HCT116 (cell line): Measurements from ENCODE around the gene VAV1. TPM values are rescaled to one million over a fixed set of nuclear protein-coding genes. Genes with fewer than 3 reads are reported as not detected.

ENCODE experiments used
- ATAC-seq: fragments of 200-7000 bp; cut with Tn5 transposase; 2 replicates; pipeline ENCODE4 v1.9.1; 2020; ENCODE audit warnings: mild to moderate bottlenecking, moderate library complexity
- BruUV-seq: library from RNA; stranded (reverse); fragments of 400-500 nt; replicated peaks from 2 replicates; lab custom pipeline; 2021; lab: Mats Ljungman, UMichigan
- CTCF ChIA-PET: fragments of 300-600 bp; sonication (Branson Sonifier 250); formaldehyde crosslinking; loops from one replicate; lab custom pipeline; 2021; ENCODE audit warnings: antibody characterized with exemption; lab: Charles Lee
- POLR2A ChIA-PET: fragments of 300-600, 350-600 bp; sonication (Branson Sonifier 250); formaldehyde crosslinking; loops from one replicate; lab custom pipeline; 2021; ENCODE audit warnings: antibody characterized with exemption; lab: Charles Lee
- RAD21 ChIA-PET, 2 experiments: fragments of 300-600 bp; sonication (Branson Sonifier 250); formaldehyde crosslinking; loops; one replicate each; lab custom pipeline; 2023; ENCODE audit warnings: low total read pairs in 2 of 2; ENCODE audit not compliant: uncharacterized antibody in 2 of 2, unreplicated experiment in 2 of 2, low non-redundant PET in 1 of 2; lab: Charles Lee
- DNase-seq: peaks from one replicate; pipeline ENCODE4 v3.0.0-alpha.2; 2010; ENCODE audit warnings: low read depth, low spot score
- H2AFZ ChIP-seq: fragments of 200-600 bp; shearing (Covaris generic), sonication (generic); 2 replicates; pipeline ENCODE4 v1.6.1; 2017; ENCODE audit warnings: low read depth, mixed run types, mixed read lengths, antibody characterized with exemption, low read length; ENCODE audit not compliant: poor library complexity, severe bottlenecking
- H3K27ac ChIP-seq: 2 replicates; pipeline ENCODE4 v1.5.1; 2012; ENCODE audit warnings: low read depth, low read length
- H3K27me3 ChIP-seq: fragments of 200-600 bp; sonication (generic); 2 replicates; pipeline ENCODE4 v1.6.1; 2016; ENCODE audit warnings: mixed run types, low read length, mixed read lengths; ENCODE audit not compliant: insufficient read depth
- H3K36me3 ChIP-seq, 2 experiments: fragments of 200-500 bp in 1 of 2; fragments of 200-600 bp in 1 of 2; sonication (Bioruptor generic) in 1 of 2; sonication (generic) in 1 of 2; 2 replicates each; pipeline versions ENCODE4 v1.5.1 to v1.6.1; 2014 to 2016; ENCODE audit warnings: low read length in 2 of 2, inconsistent platforms in 1 of 2, mixed read lengths in 1 of 2, mixed run types in 1 of 2; ENCODE audit not compliant: insufficient read depth in 2 of 2, control insufficient read depth in 1 of 2
- H3K4me1 ChIP-seq, 2 experiments: fragments of 200-600 bp in 1 of 2; sonication (generic) in 1 of 2; 2 replicates each; pipeline versions ENCODE4 v1.5.1 to v1.6.1; 2012 to 2017; ENCODE audit warnings: low read length in 2 of 2, inconsistent platforms in 1 of 2, mild to moderate bottlenecking in 1 of 2, mixed read lengths in 1 of 2, mixed run types in 1 of 2, moderate library complexity in 1 of 2; ENCODE audit not compliant: insufficient read depth in 2 of 2, control insufficient read depth in 1 of 2
- H3K4me2 ChIP-seq: fragments of 200-600 bp; sonication (generic); 2 replicates; pipeline ENCODE4 v1.6.1; 2017; ENCODE audit warnings: mixed run types, low read length, mixed read lengths
- H3K4me3 ChIP-seq, 2 experiments: fragments of 200-600 bp in 1 of 2; sonication (generic) in 1 of 2; replicated peaks in 1 of 2; 2 replicates each; pipeline ENCODE4 v1.5.1; 2011 to 2016; ENCODE audit warnings: low read length in 2 of 2, control low read depth in 1 of 2, low read depth in 1 of 2, mild to moderate bottlenecking in 1 of 2, mixed read lengths in 1 of 2, mixed run types in 1 of 2
- H3K79me2 ChIP-seq: fragments of 200-600 bp; sonication (generic); 2 replicates; pipeline ENCODE4 v1.6.1; 2017; ENCODE audit warnings: mild to moderate bottlenecking, mixed run types, low read length, moderate library complexity, mixed read lengths; ENCODE audit not compliant: insufficient read depth
- H3K9ac ChIP-seq: fragments of 200-600 bp; sonication (generic); 2 replicates; pipeline ENCODE4 v1.6.1; 2016; ENCODE audit warnings: low read length, mixed read lengths
- H3K9me2 ChIP-seq: fragments of 200-600 bp; sonication (generic), shearing (Covaris generic); 2 replicates; pipeline ENCODE4 v1.6.1; 2017; ENCODE audit warnings: mixed run types, mild to moderate bottlenecking, moderate library complexity; ENCODE audit not compliant: insufficient read depth
- H3K9me3 ChIP-seq, 2 experiments: fragments of 200-500 bp in 1 of 2; fragments of 200-600 bp in 1 of 2; sonication (Bioruptor generic) in 1 of 2; sonication (generic) in 1 of 2; 2 replicates each; pipeline ENCODE4 v1.6.1; 2014 to 2017; ENCODE audit warnings: low read length in 2 of 2, mixed read lengths in 2 of 2, inconsistent platforms in 1 of 2, low read depth in 1 of 2, mild to moderate bottlenecking in 1 of 2, mixed run types in 1 of 2, moderate library complexity in 1 of 2; ENCODE audit not compliant: control insufficient read depth in 1 of 2, insufficient read depth in 1 of 2
- H4K20me1 ChIP-seq: fragments of 200-600 bp; sonication (generic), shearing (Covaris generic); 2 replicates; pipeline ENCODE4 v1.6.1; 2017; ENCODE audit warnings: mixed run types, mild to moderate bottlenecking, moderate library complexity; ENCODE audit not compliant: insufficient read depth
- CEBPB ChIP-seq: IDR thresholded peaks from 2 replicates; pipeline ENCODE4 v1.6.1; 2012; ENCODE audit warnings: low read depth
- EGR1 ChIP-seq: IDR thresholded peaks from 2 replicates; pipeline ENCODE4 v1.6.1; 2012; ENCODE audit warnings: low read depth
- ELF1 ChIP-seq: IDR thresholded peaks from 2 replicates; pipeline ENCODE4 v1.6.1; 2012; ENCODE audit warnings: low read depth, borderline replicate concordance
- EZH2 ChIP-seq: fragments of 200-600 bp; sonication (generic); IDR thresholded peaks from 2 replicates; pipeline ENCODE4 v1.6.1; 2017; ENCODE audit warnings: antibody characterized with exemption, mixed run types
- EZH2phosphoT487 ChIP-seq: fragments of 200-600 bp; IDR thresholded peaks from 2 replicates; pipeline ENCODE4 v1.6.1; 2018; ENCODE audit warnings: antibody characterized with exemption, borderline replicate concordance
- FOSL1 ChIP-seq: IDR thresholded peaks from 2 replicates; pipeline ENCODE4 v1.6.1; 2012; ENCODE audit warnings: low read depth
- JUND ChIP-seq: IDR thresholded peaks from 2 replicates; pipeline ENCODE4 v1.6.1; 2012
- POLR2AphosphoS5 ChIP-seq: IDR thresholded peaks from 2 replicates; pipeline ENCODE4 v1.6.1; 2011; ENCODE audit warnings: mild to moderate bottlenecking, low read depth, low read length, moderate library complexity
- SIN3A ChIP-seq: IDR thresholded peaks from 2 replicates; pipeline ENCODE4 v1.6.1; 2012; ENCODE audit warnings: low read depth
- SP1 ChIP-seq: IDR thresholded peaks from 2 replicates; pipeline ENCODE4 v1.6.1; 2012; ENCODE audit warnings: low read depth
- SRF ChIP-seq: IDR thresholded peaks from 2 replicates; pipeline ENCODE4 v1.6.1; 2012; ENCODE audit warnings: low read depth
- TCF7L2 ChIP-seq: IDR thresholded peaks from 2 replicates; pipeline ENCODE4 v1.7.0; 2011; ENCODE audit warnings: borderline replicate concordance, inconsistent platforms; ENCODE audit not compliant: insufficient read depth, insufficient read length; ENCODE audit errors: extremely low read depth
- YY1 ChIP-seq: IDR thresholded peaks from 2 replicates; pipeline ENCODE4 v1.6.1; 2011; ENCODE audit warnings: low read length, low read depth, moderate library complexity, mild to moderate bottlenecking; ENCODE audit not compliant: insufficient replicate concordance; ENCODE audit errors: extremely low read depth
- ZFX ChIP-seq: fragments of 450-650 bp; IDR thresholded peaks from 2 replicates; pipeline ENCODE4 v1.6.1; 2017
- ZNF274 ChIP-seq: fragments of 200-500 bp; sonication (Bioruptor generic); IDR thresholded peaks from 2 replicates; pipeline ENCODE4 v1.6.1; 2014; ENCODE audit warnings: mild to moderate bottlenecking, low read depth, low read length, inconsistent platforms
- intact Hi-C: fragments of 100-400 bp; cut with micrococcal nuclease; formaldehyde crosslinking; loops from 2 replicates; pipeline ENCODE4 v1.10.0; 2022
- total RNA-seq: library from RNA; stranded (reverse); gene quantifications from one replicate; pipeline ENCODE4 v1.2.1, GENCODE V29; 2021; ENCODE audit not compliant: unreplicated experiment
- TF ChIP-seq, protein P1 (sequence below): IDR thresholded peaks from 2 replicates; pipeline ENCODE4 v1.6.1; 2012
- TF ChIP-seq, protein P2 (sequence below): IDR thresholded peaks from 2 replicates; pipeline ENCODE4 v1.6.1; 2012
- TF ChIP-seq, protein P3 (sequence below), 3 experiments: fragments of 200-600 bp in 1 of 3; sonication (generic) in 1 of 3; IDR thresholded peaks in 2 of 3; conservative IDR thresholded peaks in 1 of 3; 2 replicates each; pipeline ENCODE4 v1.5.1; 2012 to 2017; ENCODE audit warnings: low read depth in 2 of 3, low read length in 2 of 3, antibody characterized with exemption in 1 of 3, borderline replicate concordance in 1 of 3, control low read depth in 1 of 3, mild to moderate bottlenecking in 1 of 3, mixed read lengths in 1 of 3, mixed run types in 1 of 3, moderate library complexity in 1 of 3; ENCODE audit not compliant: insufficient read depth in 1 of 3
- TF ChIP-seq, protein P4 (sequence below): IDR thresholded peaks from 2 replicates; pipeline ENCODE4 v1.6.1; 2012; ENCODE audit warnings: low read depth
- TF ChIP-seq, protein P5 (sequence below): IDR thresholded peaks from 2 replicates; pipeline ENCODE4 v1.6.1; 2011; ENCODE audit warnings: mild to moderate bottlenecking, low read length, moderate library complexity; ENCODE audit not compliant: insufficient replicate concordance; ENCODE audit errors: extremely low read depth

The VAV1 gene
- total RNA-seq, 1 experiment from 2014 or later, result 20.6 TPM

DNA sequence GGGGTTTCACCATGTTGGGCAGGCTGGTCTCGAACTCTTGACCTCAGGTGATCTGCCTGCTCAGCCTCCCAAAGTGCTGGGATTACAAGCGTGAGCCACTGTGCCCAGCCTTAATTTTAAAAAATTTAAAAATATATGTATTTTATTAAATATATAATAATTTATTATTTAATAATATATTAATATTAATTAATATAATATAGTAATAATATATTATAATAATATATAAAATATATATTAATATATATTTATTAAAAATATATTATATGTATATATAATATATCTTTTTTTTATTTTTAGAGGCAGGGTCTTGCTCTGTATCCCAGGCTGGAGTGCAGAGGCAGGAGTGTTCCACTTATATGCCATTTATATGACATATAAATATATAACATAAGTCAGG lies 61.9 kb downstream of the VAV1 start:
- ChIA-PET CTCF (no interaction called here), RAD21 (no interaction called here), POLR2A (no interaction called here)
- H3K9me2 ChIP-seq, result no peaks in the 10 kb centered on the region
- no peaks in the 10 kb centered on the region for H3K79me2 ChIP-seq
- DNase-seq, result no peak
- no peaks in the 10 kb centered on the region for H4K20me1 ChIP-seq
- peaks cover 3% of the 10 kb centered on the region in 2 experiments; a peak in 3 of 4 replicates for H3K4me1 ChIP-seq
- intact Hi-C loops, result no loop called here
- TF ChIP-seq EGR1 (no peak), EZH2 (no peak), POLR2AphosphoS5 (no peak), TCF7L2 (no peak), EZH2phosphoT487 (no peak), SRF (no peak), FOSL1 (no peak), SIN3A (no peak), ELF1 (no peak), JUND (no peak), ZNF274 (no peak), ZFX (no peak), CEBPB (no peak), SP1 (no peak), YY1 (no peak)
- TF ChIP-seq, protein P1, sequence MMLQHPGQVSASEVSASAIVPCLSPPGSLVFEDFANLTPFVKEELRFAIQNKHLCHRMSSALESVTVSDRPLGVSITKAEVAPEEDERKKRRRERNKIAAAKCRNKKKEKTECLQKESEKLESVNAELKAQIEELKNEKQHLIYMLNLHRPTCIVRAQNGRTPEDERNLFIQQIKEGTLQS, result no peak
- TF ChIP-seq, protein P2, sequence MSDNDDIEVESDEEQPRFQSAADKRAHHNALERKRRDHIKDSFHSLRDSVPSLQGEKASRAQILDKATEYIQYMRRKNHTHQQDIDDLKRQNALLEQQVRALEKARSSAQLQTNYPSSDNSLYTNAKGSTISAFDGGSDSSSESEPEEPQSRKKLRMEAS, result no peak
- TF ChIP-seq, protein P3, sequence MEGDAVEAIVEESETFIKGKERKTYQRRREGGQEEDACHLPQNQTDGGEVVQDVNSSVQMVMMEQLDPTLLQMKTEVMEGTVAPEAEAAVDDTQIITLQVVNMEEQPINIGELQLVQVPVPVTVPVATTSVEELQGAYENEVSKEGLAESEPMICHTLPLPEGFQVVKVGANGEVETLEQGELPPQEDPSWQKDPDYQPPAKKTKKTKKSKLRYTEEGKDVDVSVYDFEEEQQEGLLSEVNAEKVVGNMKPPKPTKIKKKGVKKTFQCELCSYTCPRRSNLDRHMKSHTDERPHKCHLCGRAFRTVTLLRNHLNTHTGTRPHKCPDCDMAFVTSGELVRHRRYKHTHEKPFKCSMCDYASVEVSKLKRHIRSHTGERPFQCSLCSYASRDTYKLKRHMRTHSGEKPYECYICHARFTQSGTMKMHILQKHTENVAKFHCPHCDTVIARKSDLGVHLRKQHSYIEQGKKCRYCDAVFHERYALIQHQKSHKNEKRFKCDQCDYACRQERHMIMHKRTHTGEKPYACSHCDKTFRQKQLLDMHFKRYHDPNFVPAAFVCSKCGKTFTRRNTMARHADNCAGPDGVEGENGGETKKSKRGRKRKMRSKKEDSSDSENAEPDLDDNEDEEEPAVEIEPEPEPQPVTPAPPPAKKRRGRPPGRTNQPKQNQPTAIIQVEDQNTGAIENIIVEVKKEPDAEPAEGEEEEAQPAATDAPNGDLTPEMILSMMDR (IDR thresholded peaks at IDR 0.05 in 2 of 3, conservative IDR thresholded peaks at IDR 0.05 in 1 of 3; ENCODE audit: borderline replicate concordance in 1 of 3, insufficient read depth in 1 of 3, low read depth in 2 of 3, low read length in 2 of 3), result no peak
- TF ChIP-seq, protein P4, sequence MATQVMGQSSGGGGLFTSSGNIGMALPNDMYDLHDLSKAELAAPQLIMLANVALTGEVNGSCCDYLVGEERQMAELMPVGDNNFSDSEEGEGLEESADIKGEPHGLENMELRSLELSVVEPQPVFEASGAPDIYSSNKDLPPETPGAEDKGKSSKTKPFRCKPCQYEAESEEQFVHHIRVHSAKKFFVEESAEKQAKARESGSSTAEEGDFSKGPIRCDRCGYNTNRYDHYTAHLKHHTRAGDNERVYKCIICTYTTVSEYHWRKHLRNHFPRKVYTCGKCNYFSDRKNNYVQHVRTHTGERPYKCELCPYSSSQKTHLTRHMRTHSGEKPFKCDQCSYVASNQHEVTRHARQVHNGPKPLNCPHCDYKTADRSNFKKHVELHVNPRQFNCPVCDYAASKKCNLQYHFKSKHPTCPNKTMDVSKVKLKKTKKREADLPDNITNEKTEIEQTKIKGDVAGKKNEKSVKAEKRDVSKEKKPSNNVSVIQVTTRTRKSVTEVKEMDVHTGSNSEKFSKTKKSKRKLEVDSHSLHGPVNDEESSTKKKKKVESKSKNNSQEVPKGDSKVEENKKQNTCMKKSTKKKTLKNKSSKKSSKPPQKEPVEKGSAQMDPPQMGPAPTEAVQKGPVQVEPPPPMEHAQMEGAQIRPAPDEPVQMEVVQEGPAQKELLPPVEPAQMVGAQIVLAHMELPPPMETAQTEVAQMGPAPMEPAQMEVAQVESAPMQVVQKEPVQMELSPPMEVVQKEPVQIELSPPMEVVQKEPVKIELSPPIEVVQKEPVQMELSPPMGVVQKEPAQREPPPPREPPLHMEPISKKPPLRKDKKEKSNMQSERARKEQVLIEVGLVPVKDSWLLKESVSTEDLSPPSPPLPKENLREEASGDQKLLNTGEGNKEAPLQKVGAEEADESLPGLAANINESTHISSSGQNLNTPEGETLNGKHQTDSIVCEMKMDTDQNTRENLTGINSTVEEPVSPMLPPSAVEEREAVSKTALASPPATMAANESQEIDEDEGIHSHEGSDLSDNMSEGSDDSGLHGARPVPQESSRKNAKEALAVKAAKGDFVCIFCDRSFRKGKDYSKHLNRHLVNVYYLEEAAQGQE, result no peak
- TF ChIP-seq, protein P5, sequence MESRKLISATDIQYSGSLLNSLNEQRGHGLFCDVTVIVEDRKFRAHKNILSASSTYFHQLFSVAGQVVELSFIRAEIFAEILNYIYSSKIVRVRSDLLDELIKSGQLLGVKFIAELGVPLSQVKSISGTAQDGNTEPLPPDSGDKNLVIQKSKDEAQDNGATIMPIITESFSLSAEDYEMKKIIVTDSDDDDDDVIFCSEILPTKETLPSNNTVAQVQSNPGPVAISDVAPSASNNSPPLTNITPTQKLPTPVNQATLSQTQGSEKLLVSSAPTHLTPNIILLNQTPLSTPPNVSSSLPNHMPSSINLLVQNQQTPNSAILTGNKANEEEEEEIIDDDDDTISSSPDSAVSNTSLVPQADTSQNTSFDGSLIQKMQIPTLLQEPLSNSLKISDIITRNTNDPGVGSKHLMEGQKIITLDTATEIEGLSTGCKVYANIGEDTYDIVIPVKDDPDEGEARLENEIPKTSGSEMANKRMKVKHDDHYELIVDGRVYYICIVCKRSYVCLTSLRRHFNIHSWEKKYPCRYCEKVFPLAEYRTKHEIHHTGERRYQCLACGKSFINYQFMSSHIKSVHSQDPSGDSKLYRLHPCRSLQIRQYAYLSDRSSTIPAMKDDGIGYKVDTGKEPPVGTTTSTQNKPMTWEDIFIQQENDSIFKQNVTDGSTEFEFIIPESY, result no peak
- no peak overlapping the region for H3K4me2 ChIP-seq
- H3K9ac ChIP-seq, result no peak overlapping the region
- no peaks in the 10 kb centered on the region for H3K9me3 ChIP-seq
- no peak for ATAC-seq
- H3K4me3 ChIP-seq, result no peak overlapping the region
- no peak overlapping the region for H3K27ac ChIP-seq
- BruUV-seq, result no TSS peak
- peaks cover 4 to 7% of the 10 kb centered on the region in 2 experiments; a peak in 3 of 4 replicates for H3K36me3 ChIP-seq
- no peaks in the 10 kb centered on the region for H3K27me3 ChIP-seq
- H2AFZ ChIP-seq, result no peak overlapping the region
